GM19023 (cell line): ENCODE results near the gene NADK2.
A peak's percentile ranks its signal among the peaks of the same experiment; 100 is the strongest.

Source experiments
- ATAC-seq: cut with Tn5 transposase; IDR thresholded peaks from one replicate; pipeline ENCODE4 v1.9.1; 2021; ENCODE audit warnings: mild to moderate bottlenecking, moderate library complexity; ENCODE audit not compliant: unreplicated experiment

The NADK2 gene

DNA sequence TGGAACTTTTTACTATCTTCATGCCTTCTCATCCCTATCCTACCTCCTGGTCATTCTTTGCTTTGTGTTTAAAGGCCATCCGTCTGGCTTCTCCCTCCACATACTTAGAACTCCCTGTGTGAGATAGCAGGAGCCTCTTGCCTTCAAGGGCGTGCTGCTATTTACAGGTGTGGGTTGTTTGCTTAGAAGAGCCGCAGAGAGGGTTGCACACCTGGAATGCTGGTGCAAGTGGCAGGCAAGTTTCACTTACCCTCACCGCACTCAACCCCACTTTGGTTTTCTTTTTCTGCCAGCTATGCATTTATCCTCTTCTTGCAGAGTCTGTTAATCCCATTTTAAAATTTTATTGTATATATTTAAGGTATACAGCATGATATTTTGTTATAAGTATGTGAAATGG lies 77.3 kb downstream of the NADK2 start:
- no peak for ATAC-seq

- ATAC-seq, result no peak
These were observed 78.8 kb downstream of the NADK2 start for GRCh38 chr5:36162810-36163486.

GRCh38 chr5:36161361-36161760 lies 80.4 kb downstream of the NADK2 start:
- ATAC-seq, result no peak

DNA sequence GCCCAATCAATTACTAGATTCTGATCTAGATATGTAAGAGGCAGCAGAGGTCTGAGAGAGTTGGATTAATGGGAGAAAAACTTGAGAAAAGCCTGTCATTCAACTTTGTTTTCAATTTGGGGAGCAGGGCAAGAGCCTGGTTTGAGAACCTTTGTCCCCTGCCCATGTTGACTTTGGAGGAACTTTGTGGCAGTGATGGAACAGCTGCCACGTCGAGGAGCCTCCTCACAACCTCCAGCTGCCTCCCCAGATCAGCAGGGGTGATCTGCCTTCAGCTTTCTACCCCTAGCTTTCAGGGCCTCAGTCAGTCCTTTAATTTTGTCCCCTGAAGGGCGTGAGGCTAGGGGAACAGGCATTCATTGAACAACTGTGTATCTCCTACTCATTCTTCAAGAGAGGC lies 81.1 kb downstream of the NADK2 start:
- ATAC-seq, result no peak

GRCh38 chr5:36158144-36158543 lies 83.6 kb downstream of the NADK2 start:
- no peak for ATAC-seq

- ATAC-seq, result no peak
These were observed 85.1 kb downstream of the NADK2 start for GRCh38 chr5:36156619-36157018.

- no peak for ATAC-seq
These were observed 85.6 kb downstream of the NADK2 start for GRCh38 chr5:36156121-36156601.

GRCh38 chr5:36155291-36155690 lies 86.4 kb downstream of the NADK2 start:
- no peak for ATAC-seq

- no peak for ATAC-seq
These were observed 88.0 kb downstream of the NADK2 start for GRCh38 chr5:36153726-36154125.

- ATAC-seq, result no peak
These were observed 88.4 kb downstream of the NADK2 start for GRCh38 chr5:36153298-36153677.

GRCh38 chr5:36152324-36153297 lies 89.1 kb downstream of the NADK2 start:
- ATAC-seq, result peak; percentile 0

DNA sequence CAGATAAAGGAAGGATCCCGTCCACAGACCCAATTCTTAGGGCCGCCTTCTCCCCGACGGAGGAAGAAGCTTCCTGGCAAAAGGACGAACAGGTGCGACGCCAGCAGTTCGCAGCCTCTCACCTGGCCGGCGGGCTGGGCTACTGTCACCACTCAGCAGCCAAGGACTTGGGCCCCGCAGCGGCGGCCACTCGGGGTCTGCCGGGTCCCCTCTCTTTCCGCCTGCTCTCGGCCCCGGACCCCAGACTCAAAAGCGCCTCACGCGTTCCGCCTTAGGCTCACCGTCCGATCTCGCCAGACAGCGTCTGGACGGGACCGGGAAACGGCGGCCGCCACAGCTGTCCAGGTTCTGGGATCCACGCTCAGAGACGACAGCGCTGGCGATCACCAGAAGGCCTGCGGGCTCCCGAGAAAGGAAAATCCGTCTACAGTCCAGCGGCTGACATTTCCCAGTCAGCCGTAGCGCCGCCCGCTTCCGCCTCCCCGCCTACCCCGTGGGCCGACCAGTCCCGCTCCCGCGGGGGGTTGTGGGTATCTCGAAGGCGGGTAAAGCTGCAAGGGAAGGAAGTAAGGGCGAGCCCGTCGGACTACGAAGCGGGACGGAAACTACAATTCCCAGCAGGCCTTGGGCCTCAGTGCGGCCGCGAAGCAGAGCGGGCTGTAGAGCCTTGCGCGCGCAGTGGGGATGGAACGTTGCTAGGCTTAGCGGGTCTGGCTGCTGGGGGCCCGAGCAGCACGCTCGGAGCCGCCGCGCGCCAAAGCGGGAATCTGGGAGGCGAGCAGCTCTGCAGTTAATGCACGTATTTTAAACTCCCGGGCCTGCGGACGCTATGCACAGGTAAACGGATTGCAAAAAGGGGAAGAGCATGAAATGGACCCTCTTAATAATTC lies 90.0 kb downstream of the NADK2 start, which contains the start of the genes LMBRD2 and SKP2:
LMBRD2 (minus strand) TSS at position 454 of the 890 bp plus-strand sequence. CDS start 8,538 bp downstream, outside the sequence.
SKP2 (plus strand) TSS at position 678 of the 890 bp plus-strand sequence; CDS start at position 830, 152 bp downstream.
- ATAC-seq, result peak; percentile 98

DNA sequence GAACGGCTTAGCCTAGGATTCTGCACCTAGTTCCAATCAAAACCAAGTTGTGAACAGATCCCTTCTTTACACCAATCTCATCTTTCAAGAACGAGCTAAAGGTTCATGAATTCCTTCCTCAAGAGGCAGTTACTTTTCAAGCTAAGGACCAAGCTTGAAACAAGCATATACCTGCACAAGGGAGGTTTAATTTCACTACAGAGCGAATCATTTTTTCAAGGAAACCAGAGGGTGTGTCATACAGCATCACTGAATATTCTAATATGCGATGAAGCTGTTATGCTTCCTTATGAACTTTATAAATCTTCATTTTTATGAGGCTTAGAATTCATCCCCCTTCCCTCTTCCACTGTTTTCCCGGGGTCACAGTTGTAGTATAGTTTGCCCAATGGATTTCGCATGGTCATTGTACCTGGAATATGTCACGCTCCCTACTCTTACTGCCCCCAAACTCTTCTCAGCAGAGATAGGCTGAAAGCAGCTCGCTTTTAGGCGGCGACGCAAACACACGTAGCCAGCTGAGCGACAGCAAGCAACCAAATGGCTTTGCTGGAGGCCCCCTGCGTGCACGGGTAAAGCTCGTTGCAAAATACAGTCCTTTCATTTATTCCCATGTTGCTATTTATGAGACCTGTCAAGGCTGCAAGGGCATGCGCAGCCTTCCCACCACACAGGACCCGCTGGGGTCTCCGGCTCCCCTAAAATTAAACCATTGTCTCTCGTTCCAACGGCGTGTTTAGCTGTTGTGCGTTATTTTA lies 90.9 kb downstream of the NADK2 start:
- peak; percentile 23 for ATAC-seq

DNA sequence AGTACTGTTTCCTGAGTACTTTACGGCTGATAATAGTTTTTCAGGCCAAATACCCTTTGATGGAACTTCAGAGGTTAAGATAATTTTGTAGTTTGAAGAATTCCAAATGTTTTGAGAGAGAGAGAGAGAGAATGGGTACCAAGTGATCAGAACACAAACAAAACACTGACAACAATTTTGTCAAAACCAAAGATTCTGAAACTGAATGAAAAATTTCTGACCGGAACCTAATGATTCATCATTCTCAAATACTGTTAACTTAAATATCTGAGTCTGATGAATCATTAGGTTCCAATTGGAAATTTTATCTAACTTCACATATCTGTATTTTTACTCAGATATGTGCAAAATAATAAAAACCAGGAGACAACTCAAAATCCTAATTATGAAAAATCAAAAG lies 94.0 kb downstream of the NADK2 start:
- no peak for ATAC-seq

DNA sequence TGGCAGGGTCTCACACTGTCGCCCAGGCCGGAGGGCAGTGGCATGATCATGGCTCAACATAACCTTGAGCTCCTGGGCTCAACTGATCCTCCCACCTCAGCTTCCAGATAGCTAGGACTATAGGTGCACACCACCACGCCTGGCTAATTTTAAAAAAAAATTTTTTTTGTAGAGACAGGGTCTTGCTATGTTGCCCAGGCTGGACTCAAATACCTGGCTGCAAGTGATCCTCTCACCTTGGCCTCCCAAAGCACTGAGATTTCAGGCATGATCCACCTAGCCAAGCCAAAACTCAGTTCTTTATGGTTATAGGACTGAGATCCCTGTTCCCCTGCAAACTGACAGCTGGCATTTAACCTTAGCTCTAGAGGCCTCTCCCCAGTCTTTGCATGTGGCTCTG lies 95.3 kb downstream of the NADK2 start:
- no peak for ATAC-seq

DNA sequence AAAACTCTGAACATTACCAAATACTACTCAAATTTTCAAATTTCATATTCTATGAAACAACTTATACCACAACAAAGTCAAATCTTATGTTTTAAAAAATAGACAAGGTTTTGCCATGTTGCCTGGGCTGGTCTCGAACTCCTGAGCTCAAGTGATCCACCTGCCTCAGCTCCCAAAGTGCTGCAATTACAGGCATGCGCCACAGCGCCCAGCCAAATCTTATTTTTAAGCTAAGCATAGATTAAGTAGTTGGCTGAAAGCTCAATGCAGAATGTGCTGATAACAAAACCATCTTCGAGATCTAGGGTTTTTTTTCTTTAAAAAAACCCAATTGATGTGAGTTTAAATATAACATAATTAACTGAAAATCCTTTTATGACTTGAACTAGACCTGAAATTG lies 96.4 kb downstream of the NADK2 start:
- ATAC-seq, result no peak
